Panc1 (cell line): ENCODE results near the gene PSTPIP1. TPM values are rescaled to one million over a fixed set of nuclear protein-coding genes. Genes with fewer than 3 reads are reported as not detected.
A peak's percentile ranks its signal among the peaks of the same experiment; 100 is the strongest.

Experiments
- ATAC-seq: fragments of 200-7000 bp; cut with Tn5 transposase; 2 replicates; pipeline ENCODE4 v1.9.1; 2020; ENCODE audit warnings: mild to moderate bottlenecking, moderate library complexity
- BruUV-seq: library from RNA; stranded (reverse); fragments of 400-500 nt; replicated peaks from 2 replicates; lab custom pipeline; 2021; lab: Mats Ljungman, UMichigan
- CTCF ChIA-PET: fragments of 300-600 bp; sonication (Branson Sonifier 250); formaldehyde crosslinking; loops from one replicate; lab custom pipeline; 2022; ENCODE audit warnings: antibody characterized with exemption; lab: Charles Lee
- POLR2A ChIA-PET: fragments of 300-600 bp; sonication (Branson Sonifier 250); formaldehyde crosslinking; loops from one replicate; lab custom pipeline; 2022; ENCODE audit warnings: antibody characterized with exemption; lab: Charles Lee
- DNase-seq: peaks from one replicate; pipeline ENCODE4 v3.0.0-alpha.2; 2010; ENCODE audit warnings: low read depth, low spot score
- H3K27ac ChIP-seq: 2 replicates; pipeline ENCODE4 v1.5.1; 2011; ENCODE audit warnings: mild to moderate bottlenecking, low read length, inconsistent platforms
- H3K27me3 ChIP-seq: fragments of 200-500 bp; sonication (Bioruptor generic); 2 replicates; pipeline ENCODE4 v1.6.0; 2014; ENCODE audit warnings: low read length, inconsistent platforms; ENCODE audit not compliant: control insufficient read depth, insufficient read depth
- H3K36me3 ChIP-seq: fragments of 200-500 bp; sonication (Bioruptor generic); 2 replicates; pipeline ENCODE4 v1.5.1; 2014; ENCODE audit warnings: inconsistent platforms, mild to moderate bottlenecking, low read length, moderate library complexity; ENCODE audit not compliant: control insufficient read depth, insufficient read depth
- H3K4me1 ChIP-seq: 2 replicates; pipeline ENCODE4 v1.5.1; 2011; ENCODE audit warnings: inconsistent platforms, mild to moderate bottlenecking, low read length, moderate library complexity; ENCODE audit not compliant: control insufficient read depth, insufficient read depth
- H3K4me3 ChIP-seq, 2 experiments: 2 replicates each; pipeline ENCODE4 v1.5.1; 2011 to 2012; ENCODE audit warnings: low read depth in 2 of 2, low read length in 2 of 2, mild to moderate bottlenecking in 2 of 2, inconsistent platforms in 1 of 2, moderate library complexity in 1 of 2
- H3K9me3 ChIP-seq: fragments of 200-500 bp; sonication (Bioruptor generic); 2 replicates; pipeline ENCODE4 v1.5.1; 2014; ENCODE audit warnings: low read depth, mild to moderate bottlenecking, inconsistent platforms, low read length, moderate library complexity; ENCODE audit not compliant: control insufficient read depth, insufficient read depth
- POLR2AphosphoS5 ChIP-seq: IDR thresholded peaks from 2 replicates; pipeline ENCODE4 v1.6.1; 2012; ENCODE audit warnings: mild to moderate bottlenecking, low read depth, low read length, moderate library complexity
- SIN3A ChIP-seq: IDR thresholded peaks from 2 replicates; pipeline ENCODE4 v1.6.1; 2012; ENCODE audit warnings: low read depth, mild to moderate bottlenecking, low read length, moderate library complexity, borderline replicate concordance; ENCODE audit not compliant: insufficient read depth
- TCF7L2 ChIP-seq: IDR thresholded peaks from 2 replicates; pipeline ENCODE4 v1.6.1; 2011; ENCODE audit warnings: mild to moderate bottlenecking, low read depth, low read length, inconsistent platforms
- in situ Hi-C: cut with HindIII; loops from 2 replicates; pipeline ENCODE4 v1.10.0; 2016; ENCODE audit warnings: low sequenced_read_pairs, low pct_unique_long_range_greater_than_20kb
- intact Hi-C: fragments of 100-400 bp; cut with micrococcal nuclease; formaldehyde crosslinking; loops from one replicate; pipeline ENCODE4 v1.10.0; 2022; ENCODE audit not compliant: unreplicated experiment
- total RNA-seq: library from RNA; stranded (reverse); gene quantifications from one replicate; pipeline ENCODE4 v1.2.1, GENCODE V29; 2021; ENCODE audit not compliant: unreplicated experiment
- TF ChIP-seq, protein P1 (sequence below): fragments of 450-650 bp; IDR thresholded peaks from 2 replicates; pipeline ENCODE4 v1.5.1; 2017; ENCODE audit warnings: mild to moderate bottlenecking
- TF ChIP-seq, protein P2 (sequence below), 2 experiments: IDR thresholded peaks; 2 replicates each; pipeline ENCODE4 v1.6.1; 2011 to 2012; ENCODE audit warnings: low read depth in 2 of 2, control low read depth in 1 of 2, low read length in 1 of 2, mild to moderate bottlenecking in 1 of 2, moderate library complexity in 1 of 2; ENCODE audit not compliant: insufficient read depth in 1 of 2

Gene PSTPIP1
- total RNA-seq, 1 experiment from 2014 or later: 0.46 TPM

DNA sequence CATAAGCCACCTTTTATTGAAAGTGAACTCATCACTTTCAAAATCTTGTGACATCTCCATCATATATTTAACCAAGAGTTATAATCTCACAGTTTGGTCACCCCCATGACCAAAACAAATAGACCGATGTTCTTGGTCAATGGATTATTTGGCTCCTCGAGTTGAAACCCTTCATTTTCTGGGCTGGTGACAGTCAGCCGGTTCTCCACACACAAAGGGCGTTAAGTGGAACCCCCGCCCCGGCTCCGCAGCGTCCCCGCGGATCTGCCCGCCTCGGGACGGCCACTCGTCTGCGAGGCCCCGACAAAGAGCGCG lies 75.2 kb downstream of the PSTPIP1 start:
- TF ChIP-seq SIN3A: no peak
- peaks cover 2% of the 10 kb centered on the region; the same call in 1 of the 2 replicates for H3K36me3 ChIP-seq
- POLR2A ChIA-PET: no interaction called here
- H3K4me1 ChIP-seq: peaks cover 23% of the 10 kb centered on the region
- in situ Hi-C loops (no loop called here), intact Hi-C loops (no loop called here)
- BruUV-seq: no TSS peak
- DNase-seq (no peak), ATAC-seq (no peak)
- 0 out of 2 replicates have a peak, but pooled peaks cover 2% of the 10 kb centered on the region for H3K27me3 ChIP-seq
- CTCF ChIA-PET: no interaction called here
- H3K9me3 ChIP-seq: no peaks in the 10 kb centered on the region
- H3K27ac ChIP-seq: peak overlapping the region; percentile 70
- peak overlapping the region; percentile 66 to 76 for H3K4me3 ChIP-seq

DNA sequence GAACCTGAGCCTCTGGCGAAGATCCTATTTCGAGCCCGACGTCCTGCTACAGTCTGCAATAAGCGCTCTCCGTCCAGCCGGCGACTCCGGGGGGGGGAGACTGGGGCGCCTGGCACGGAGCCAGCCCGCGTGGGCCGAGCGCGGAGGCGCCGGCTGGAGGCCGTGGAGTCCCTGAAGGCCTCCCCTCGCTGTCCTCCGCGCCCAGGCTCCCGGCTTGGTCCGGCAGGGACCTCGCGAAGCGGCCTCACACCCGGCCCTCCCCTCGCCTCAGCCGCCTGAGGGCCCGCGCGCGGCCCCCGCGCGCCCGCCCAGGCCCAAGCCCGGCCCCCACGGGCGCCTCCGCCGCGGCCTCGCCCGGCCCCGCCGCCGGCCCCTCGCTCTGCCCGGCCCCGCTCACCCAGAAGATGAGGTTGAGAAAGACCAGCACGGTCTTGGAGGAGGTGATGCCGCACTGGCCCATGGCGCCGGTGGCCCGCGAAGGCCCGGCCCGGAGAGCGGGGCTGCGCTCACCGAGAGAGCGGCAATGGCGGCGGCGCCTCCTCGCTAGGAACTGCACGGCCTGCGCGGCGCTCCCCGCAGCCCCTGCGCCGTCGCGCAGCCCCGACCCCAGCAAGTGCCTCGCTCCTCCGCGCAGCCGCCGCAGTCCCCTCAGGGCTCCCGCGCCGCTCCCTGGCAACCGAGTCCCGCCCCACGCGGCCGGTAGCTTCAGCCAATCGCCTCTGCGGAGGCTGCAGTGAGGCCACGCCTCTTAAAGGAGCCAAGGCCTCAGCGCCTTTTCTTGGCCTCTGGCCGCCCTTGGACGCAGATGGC lies 75.8 kb downstream of the PSTPIP1 start, which contains the start of gene TSPAN3:
Gene TSPAN3 (minus strand): TSS at position 615 of the 810 bp plus-strand sequence. CDS start 155 bp downstream, at position 460.
- no TSS peak for BruUV-seq
- H3K27ac ChIP-seq: peak within 1 kb of the TSS; percentile 70
- in situ Hi-C loops: no loop called here
- POLR2A ChIA-PET: interaction anchor here (0.6 to 0.7 kb wide), 2 partner anchors 24 to 42 kb away, joined by 3 read pairs; no protein-coding TSS in a partner anchor
- peak; percentile 98 for ATAC-seq
- CTCF ChIA-PET: no interaction called here
- TF ChIP-seq, protein P1, sequence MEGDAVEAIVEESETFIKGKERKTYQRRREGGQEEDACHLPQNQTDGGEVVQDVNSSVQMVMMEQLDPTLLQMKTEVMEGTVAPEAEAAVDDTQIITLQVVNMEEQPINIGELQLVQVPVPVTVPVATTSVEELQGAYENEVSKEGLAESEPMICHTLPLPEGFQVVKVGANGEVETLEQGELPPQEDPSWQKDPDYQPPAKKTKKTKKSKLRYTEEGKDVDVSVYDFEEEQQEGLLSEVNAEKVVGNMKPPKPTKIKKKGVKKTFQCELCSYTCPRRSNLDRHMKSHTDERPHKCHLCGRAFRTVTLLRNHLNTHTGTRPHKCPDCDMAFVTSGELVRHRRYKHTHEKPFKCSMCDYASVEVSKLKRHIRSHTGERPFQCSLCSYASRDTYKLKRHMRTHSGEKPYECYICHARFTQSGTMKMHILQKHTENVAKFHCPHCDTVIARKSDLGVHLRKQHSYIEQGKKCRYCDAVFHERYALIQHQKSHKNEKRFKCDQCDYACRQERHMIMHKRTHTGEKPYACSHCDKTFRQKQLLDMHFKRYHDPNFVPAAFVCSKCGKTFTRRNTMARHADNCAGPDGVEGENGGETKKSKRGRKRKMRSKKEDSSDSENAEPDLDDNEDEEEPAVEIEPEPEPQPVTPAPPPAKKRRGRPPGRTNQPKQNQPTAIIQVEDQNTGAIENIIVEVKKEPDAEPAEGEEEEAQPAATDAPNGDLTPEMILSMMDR: no peak
- TF ChIP-seq, protein P2, sequence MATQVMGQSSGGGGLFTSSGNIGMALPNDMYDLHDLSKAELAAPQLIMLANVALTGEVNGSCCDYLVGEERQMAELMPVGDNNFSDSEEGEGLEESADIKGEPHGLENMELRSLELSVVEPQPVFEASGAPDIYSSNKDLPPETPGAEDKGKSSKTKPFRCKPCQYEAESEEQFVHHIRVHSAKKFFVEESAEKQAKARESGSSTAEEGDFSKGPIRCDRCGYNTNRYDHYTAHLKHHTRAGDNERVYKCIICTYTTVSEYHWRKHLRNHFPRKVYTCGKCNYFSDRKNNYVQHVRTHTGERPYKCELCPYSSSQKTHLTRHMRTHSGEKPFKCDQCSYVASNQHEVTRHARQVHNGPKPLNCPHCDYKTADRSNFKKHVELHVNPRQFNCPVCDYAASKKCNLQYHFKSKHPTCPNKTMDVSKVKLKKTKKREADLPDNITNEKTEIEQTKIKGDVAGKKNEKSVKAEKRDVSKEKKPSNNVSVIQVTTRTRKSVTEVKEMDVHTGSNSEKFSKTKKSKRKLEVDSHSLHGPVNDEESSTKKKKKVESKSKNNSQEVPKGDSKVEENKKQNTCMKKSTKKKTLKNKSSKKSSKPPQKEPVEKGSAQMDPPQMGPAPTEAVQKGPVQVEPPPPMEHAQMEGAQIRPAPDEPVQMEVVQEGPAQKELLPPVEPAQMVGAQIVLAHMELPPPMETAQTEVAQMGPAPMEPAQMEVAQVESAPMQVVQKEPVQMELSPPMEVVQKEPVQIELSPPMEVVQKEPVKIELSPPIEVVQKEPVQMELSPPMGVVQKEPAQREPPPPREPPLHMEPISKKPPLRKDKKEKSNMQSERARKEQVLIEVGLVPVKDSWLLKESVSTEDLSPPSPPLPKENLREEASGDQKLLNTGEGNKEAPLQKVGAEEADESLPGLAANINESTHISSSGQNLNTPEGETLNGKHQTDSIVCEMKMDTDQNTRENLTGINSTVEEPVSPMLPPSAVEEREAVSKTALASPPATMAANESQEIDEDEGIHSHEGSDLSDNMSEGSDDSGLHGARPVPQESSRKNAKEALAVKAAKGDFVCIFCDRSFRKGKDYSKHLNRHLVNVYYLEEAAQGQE (IDR thresholded peaks at IDR 0.05; ENCODE audit: insufficient read depth in 1 of 2, low read depth in 2 of 2, low read length in 1 of 2): 0 out of 4 replicates have a peak, but pooled peaks of 1 of the 2 experiments have one; percentile 10
- TF ChIP-seq SIN3A: peak; percentile 47; the same call in 1 of the 2 replicates
- no peak for TF ChIP-seq TCF7L2
- peak; percentile 46; the same call in 1 of the 2 replicates for TF ChIP-seq POLR2AphosphoS5
- peak within 1 kb of the TSS; percentile 66 to 76 for H3K4me3 ChIP-seq
- 0 out of 2 replicates have a peak, but pooled peaks cover 2% of the 10 kb centered on the region for H3K27me3 ChIP-seq
- H3K36me3 ChIP-seq: peaks cover 2% of the 10 kb centered on the region; the same call in 1 of the 2 replicates
- intact Hi-C loops: no loop called here
- DNase-seq: no peak
- H3K9me3 ChIP-seq: no peaks in the 10 kb centered on the region
- peaks cover 23% of the 10 kb centered on the region for H3K4me1 ChIP-seq
